Ascending aorta (tissue), 2 donors: ENCODE results near the gene HELZ. TPM values are rescaled to one million over a fixed set of nuclear protein-coding genes. Genes with fewer than 3 reads are reported as not detected.

Experiments
- DNase-seq, 2 donors: peaks; one replicate each; pipeline ENCODE4 v3.0.0-alpha.2; 2019; ENCODE audit warnings: low spot score in 2 of 2
- H3K27ac ChIP-seq, 2 donors: fragments of 200-600 bp; sonication (generic); one replicate each; pipeline ENCODE4 v1.5.1; 2016 to 2017; ENCODE audit warnings: mild to moderate bottlenecking in 1 of 2
- H3K27me3 ChIP-seq: fragments of 200-600 bp; sonication (generic); one replicate; pipeline ENCODE4 v1.5.1; 2017
- H3K36me3 ChIP-seq, 2 donors: fragments of 200-600 bp; sonication (generic); one replicate each; pipeline ENCODE4 v1.5.1; 2016
- H3K4me1 ChIP-seq, 2 donors: fragments of 200-600 bp; sonication (generic); one replicate each; pipeline ENCODE4 v1.5.1; 2016 to 2017; ENCODE audit warnings: mild to moderate bottlenecking in 1 of 2
- H3K4me3 ChIP-seq, 2 donors: fragments of 200-600 bp; sonication (generic); one replicate each; pipeline ENCODE4 v1.5.1; 2016 to 2017; ENCODE audit warnings: mild to moderate bottlenecking in 1 of 2
- H3K9me3 ChIP-seq, 2 donors: fragments of 200-600 bp; sonication (generic); one replicate each; pipeline ENCODE4 v1.5.1; 2016
- intact Hi-C: fragments of 100-400 bp; cut with DNase I; formaldehyde crosslinking; loops from one replicate; pipeline ENCODE4 v1.15.1; 2023
- total RNA-seq: library from RNA; depleted of rRNA; stranded (reverse); fragments of >200 nt; gene quantifications from one replicate; pipeline ENCODE4 v1.1.0, GENCODE V29; 2016
- TF ChIP-seq, protein P1 (sequence below), 3 experiments: fragments of 200-600 bp in 2 of 3; fragments of 450-650 bp in 1 of 3; sonication (generic) in 2 of 3; IDR thresholded peaks; one replicate each; pipeline ENCODE4 v1.5.1; 2016 to 2019; ENCODE audit warnings: antibody characterized with exemption in 3 of 3, mild to moderate bottlenecking in 1 of 3, moderate library complexity in 1 of 3

Gene HELZ
- total RNA-seq, 1 donor from 2014 or later = 36.1 TPM

DNA sequence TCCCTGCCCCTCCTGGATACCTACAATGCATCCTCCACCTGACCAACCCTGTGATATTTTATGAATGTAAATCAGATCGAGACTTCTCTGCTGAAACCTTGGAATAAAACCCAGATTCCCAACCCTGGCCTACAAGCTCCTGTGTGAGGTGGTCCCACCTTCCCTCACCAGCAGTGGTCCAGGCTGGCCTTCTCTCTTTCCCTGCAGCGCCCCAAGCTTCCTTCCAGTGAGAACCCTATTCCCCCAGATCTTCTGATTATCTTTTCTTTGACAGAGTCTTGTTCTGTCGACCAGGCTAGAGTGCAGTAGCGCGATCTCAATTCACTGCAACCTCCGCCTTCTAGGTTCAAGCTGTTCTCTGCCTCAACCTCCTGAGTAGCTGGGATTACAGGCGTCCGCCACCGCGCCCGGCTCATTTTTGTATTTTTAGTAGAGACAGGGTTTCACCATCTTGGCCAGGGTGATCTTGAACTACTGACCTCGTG lies 2.5 kb upstream of the HELZ start:
- peaks cover 0 to 8% of the 10 kb centered on the region in 2 donors for H3K4me1 ChIP-seq
- intact Hi-C loops = loop anchor here (10.0 kb wide), 1 partner anchor 117 kb away; the partner anchor contains the start of gene PSMD12
- TF ChIP-seq, protein P1, sequence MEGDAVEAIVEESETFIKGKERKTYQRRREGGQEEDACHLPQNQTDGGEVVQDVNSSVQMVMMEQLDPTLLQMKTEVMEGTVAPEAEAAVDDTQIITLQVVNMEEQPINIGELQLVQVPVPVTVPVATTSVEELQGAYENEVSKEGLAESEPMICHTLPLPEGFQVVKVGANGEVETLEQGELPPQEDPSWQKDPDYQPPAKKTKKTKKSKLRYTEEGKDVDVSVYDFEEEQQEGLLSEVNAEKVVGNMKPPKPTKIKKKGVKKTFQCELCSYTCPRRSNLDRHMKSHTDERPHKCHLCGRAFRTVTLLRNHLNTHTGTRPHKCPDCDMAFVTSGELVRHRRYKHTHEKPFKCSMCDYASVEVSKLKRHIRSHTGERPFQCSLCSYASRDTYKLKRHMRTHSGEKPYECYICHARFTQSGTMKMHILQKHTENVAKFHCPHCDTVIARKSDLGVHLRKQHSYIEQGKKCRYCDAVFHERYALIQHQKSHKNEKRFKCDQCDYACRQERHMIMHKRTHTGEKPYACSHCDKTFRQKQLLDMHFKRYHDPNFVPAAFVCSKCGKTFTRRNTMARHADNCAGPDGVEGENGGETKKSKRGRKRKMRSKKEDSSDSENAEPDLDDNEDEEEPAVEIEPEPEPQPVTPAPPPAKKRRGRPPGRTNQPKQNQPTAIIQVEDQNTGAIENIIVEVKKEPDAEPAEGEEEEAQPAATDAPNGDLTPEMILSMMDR (IDR thresholded peaks at IDR 0.05) = no peak
- peak in 1 of 2 donors; percentile 22 for DNase-seq
- no peaks in the 10 kb centered on the region for H3K36me3 ChIP-seq
- H3K4me3 ChIP-seq = no peak overlapping the region
- H3K27ac ChIP-seq = no peak overlapping the region
- no peaks in the 10 kb centered on the region for H3K27me3 ChIP-seq
- H3K9me3 ChIP-seq = no peaks in the 10 kb centered on the region

DNA sequence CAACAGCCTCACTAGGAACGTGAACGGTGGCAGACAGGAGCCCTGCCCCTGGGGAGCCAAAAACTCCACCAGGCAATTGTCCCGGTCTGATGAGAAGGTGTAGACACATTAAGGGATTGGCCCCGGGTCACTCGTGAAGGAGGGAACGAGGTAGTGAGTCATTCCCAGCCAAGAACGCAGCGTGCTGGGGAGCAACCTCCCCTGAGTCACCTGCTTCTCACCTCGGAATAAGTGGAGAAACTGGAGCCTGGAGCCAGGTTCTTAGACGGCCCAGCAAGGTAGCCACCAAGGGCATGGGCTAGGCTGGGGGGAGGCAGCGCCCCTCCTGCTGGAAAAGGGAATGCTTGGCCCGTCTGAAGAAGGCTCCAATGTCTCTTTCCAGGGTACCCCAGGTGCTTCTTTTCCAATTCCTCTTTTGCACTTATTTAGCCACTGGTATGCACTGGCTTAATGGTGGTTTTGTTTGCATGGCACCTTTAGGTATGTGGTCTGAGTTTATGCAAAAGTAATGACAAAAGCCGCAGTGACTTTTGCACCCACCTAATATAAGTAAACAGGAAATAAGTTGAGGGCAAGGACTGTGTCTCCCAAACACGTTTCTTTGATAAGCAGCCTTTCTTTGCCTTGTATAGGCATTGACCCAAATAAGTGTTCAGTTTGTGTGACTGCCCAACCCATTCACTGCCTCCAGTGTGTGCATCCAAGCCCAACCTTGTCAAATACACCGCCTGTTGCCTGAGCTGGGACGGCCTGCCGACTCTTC lies 1.8 kb upstream of the HELZ start:
- H3K4me1 ChIP-seq = peaks cover 0 to 9% of the 10 kb centered on the region in 2 donors
- H3K36me3 ChIP-seq = peaks cover 0 to 3% of the 10 kb centered on the region in 2 donors
- H3K27me3 ChIP-seq = no peaks in the 10 kb centered on the region
- H3K27ac ChIP-seq = no peak overlapping the region
- intact Hi-C loops = loop anchor here (10.0 kb wide), 1 partner anchor 118 kb away; the partner anchor contains the start of gene PSMD12
- TF ChIP-seq, protein P1 (IDR thresholded peaks at IDR 0.05) = no peak
- DNase-seq = peak in 1 of 2 donors; percentile 65
- H3K4me3 ChIP-seq = peak overlapping the region; percentile 76 to 91
- H3K9me3 ChIP-seq = no peaks in the 10 kb centered on the region

- DNase-seq = no peak
- Histone ChIP-seq H3K4me1 (peaks cover 0 to 12% of the 10 kb centered on the region in 2 donors), H3K27me3 (no peaks in the 10 kb centered on the region), H3K36me3 (peaks cover 0 to 3% of the 10 kb centered on the region in 2 donors), H3K27ac (peak overlapping the region in 1 of 2 donors; percentile 45), H3K9me3 (no peaks in the 10 kb centered on the region), H3K4me3 (peak overlapping the region; percentile 76 to 91)
- intact Hi-C loops = loop anchor here (10.0 kb wide), 1 partner anchor 118 kb away; the partner anchor contains the start of gene PSMD12
- TF ChIP-seq, protein P1 (IDR thresholded peaks at IDR 0.05) = no peak
Measured at GRCh38 chr17:67246403-67246652, 1.3 kb upstream of the HELZ start.

- peak in 1 of 2 donors; percentile 64 for DNase-seq
- H3K9me3 ChIP-seq = no peaks in the 10 kb centered on the region
- peak overlapping the region; percentile 44 to 45 for H3K27ac ChIP-seq
- peak overlapping the region; percentile 76 to 91 for H3K4me3 ChIP-seq
- peaks cover 0 to 15% of the 10 kb centered on the region in 2 donors for H3K4me1 ChIP-seq
- H3K27me3 ChIP-seq = no peaks in the 10 kb centered on the region
- TF ChIP-seq, protein P1 (IDR thresholded peaks at IDR 0.05) = peak in 1 of 3 experiments; percentile 10
- intact Hi-C loops = loop anchor here (10.0 kb wide), 1 partner anchor 119 kb away; the partner anchor contains the start of gene PSMD12
- peaks cover 0 to 3% of the 10 kb centered on the region in 2 donors for H3K36me3 ChIP-seq
Measured at GRCh38 chr17:67245694-67246402, 852 bp upstream of the HELZ start.

DNA sequence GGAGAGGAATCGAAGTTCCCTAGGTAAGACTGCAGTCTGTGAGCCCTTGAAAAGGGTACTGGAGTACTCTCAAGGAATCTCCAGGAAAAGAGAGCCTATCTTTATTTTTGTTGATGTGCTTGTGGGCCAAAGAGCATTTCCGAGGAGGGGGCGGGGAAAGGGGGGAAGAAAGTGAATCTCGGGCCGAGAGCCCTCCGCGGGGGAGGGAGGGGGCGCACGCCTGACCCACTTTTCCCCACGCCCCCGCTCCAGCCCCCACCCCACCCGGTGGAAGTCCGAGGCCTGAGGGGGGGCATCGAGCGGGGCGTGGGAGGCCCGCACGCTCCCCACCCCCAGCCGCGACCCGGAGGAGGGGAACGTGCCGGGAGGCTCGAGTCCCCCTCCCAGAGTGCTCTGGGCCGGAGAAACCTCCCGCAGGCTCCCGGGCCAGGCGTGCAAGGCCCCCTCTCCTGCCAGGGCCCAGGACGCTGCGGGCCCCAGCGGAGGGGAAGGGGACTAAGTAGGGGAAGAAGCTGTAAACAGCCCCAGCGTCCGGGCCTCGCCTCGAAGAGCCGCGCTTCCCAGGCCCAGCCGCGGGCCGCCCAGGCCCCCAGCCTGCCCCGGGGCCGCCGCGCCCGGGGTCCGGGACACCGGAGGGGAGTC lies 444 bp downstream of the HELZ start:
- peak overlapping the region; percentile 76 to 91 for H3K4me3 ChIP-seq
- intact Hi-C loops = loop anchor here (10.0 kb wide), 1 partner anchor 120 kb away; the partner anchor contains the start of gene PSMD12
- TF ChIP-seq, protein P1 (IDR thresholded peaks at IDR 0.05) = no peak
- peaks cover under 1 to 3% of the 10 kb centered on the region in 2 donors for H3K36me3 ChIP-seq
- H3K27ac ChIP-seq = peak overlapping the region; percentile 18 to 66
- peak in 1 of 2 donors; percentile 49 for DNase-seq
- H3K9me3 ChIP-seq = no peaks in the 10 kb centered on the region
- H3K27me3 ChIP-seq = no peaks in the 10 kb centered on the region
- peaks cover 0 to 15% of the 10 kb centered on the region in 2 donors for H3K4me1 ChIP-seq
